Subcutaneous adipose tissue (tissue), 4 donors: ENCODE results near the gene DRC3. TPM values are rescaled to one million over a fixed set of nuclear protein-coding genes. Genes with fewer than 3 reads are reported as not detected.

Experiments used
- total RNA-seq, 4 donors: library from RNA; depleted of rRNA; stranded (reverse); fragments of >200 nt; gene quantifications; one replicate each; pipeline ENCODE4 v1.1.0, GENCODE V29; 2016
- TF ChIP-seq, protein P1 (sequence below): fragments of 450-650 bp; IDR thresholded peaks from one replicate; pipeline ENCODE4 v1.5.1; 2016; ENCODE audit warnings: low read depth, mild to moderate bottlenecking, control low read depth, antibody characterized with exemption, moderate library complexity

The DRC3 gene, protein sequence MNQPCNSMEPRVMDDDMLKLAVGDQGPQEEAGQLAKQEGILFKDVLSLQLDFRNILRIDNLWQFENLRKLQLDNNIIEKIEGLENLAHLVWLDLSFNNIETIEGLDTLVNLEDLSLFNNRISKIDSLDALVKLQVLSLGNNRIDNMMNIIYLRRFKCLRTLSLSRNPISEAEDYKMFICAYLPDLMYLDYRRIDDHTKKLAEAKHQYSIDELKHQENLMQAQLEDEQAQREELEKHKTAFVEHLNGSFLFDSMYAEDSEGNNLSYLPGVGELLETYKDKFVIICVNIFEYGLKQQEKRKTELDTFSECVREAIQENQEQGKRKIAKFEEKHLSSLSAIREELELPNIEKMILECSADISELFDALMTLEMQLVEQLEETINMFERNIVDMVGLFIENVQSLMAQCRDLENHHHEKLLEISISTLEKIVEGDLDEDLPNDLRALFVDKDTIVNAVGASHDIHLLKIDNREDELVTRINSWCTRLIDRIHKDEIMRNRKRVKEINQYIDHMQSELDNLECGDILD
- 1 to 10 TPM in 1 of 4 donors, under 1 TPM in 3; 0.38 to 1.3 (median 0.91) TPM for total RNA-seq

GRCh38 chr17:17972126-17972951 lies at the start of gene DRC3, which contains the start of gene TOM1L2:
Gene DRC3 (plus strand): TSS chr17:17972862. CDS start chr17:17977599, 4,737 bp downstream.
Gene TOM1L2 (minus strand): TSS chr17:17972400. CDS start chr17:17972313, 87 bp downstream.
- TF ChIP-seq, protein P1, sequence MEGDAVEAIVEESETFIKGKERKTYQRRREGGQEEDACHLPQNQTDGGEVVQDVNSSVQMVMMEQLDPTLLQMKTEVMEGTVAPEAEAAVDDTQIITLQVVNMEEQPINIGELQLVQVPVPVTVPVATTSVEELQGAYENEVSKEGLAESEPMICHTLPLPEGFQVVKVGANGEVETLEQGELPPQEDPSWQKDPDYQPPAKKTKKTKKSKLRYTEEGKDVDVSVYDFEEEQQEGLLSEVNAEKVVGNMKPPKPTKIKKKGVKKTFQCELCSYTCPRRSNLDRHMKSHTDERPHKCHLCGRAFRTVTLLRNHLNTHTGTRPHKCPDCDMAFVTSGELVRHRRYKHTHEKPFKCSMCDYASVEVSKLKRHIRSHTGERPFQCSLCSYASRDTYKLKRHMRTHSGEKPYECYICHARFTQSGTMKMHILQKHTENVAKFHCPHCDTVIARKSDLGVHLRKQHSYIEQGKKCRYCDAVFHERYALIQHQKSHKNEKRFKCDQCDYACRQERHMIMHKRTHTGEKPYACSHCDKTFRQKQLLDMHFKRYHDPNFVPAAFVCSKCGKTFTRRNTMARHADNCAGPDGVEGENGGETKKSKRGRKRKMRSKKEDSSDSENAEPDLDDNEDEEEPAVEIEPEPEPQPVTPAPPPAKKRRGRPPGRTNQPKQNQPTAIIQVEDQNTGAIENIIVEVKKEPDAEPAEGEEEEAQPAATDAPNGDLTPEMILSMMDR = no peak

DNA sequence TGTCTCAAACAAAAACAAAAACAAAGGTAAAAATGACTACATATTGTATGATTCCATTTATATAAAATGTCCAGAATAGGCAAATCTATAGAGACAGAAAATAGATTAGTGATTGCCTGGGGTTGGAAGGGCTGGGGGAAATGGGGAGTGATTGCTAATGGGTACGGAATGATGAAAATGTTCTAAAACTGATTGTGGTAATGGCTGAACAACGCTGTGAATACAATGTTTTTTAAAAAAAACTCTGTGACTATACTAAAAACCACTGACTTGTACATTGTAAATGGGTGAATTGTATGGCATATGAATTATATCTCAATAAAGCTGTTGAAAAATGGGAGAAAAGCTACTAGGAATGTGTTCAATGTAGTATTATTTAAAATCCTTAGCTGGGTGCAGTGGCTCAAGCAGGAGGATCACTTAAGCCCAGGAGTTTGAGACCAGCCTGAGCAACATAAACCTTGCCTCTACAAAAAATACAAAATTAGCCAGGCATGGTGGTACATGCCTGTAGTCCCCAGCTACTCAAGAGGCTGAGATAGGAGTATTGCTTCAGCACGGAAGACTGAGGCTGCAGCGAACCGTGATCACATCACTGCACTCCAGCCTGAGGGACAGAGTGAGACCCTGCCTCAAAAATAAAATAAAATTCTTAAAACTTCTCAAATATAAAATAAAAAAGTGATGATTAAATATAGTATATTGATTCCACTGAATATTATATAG lies 48.4 kb upstream of the DRC3 start:
- TF ChIP-seq, protein P1 = no peak

- TF ChIP-seq, protein P1 = no peak
Measured at GRCh38 chr17:17924857-17925250, 47.8 kb upstream of the DRC3 start.

DNA sequence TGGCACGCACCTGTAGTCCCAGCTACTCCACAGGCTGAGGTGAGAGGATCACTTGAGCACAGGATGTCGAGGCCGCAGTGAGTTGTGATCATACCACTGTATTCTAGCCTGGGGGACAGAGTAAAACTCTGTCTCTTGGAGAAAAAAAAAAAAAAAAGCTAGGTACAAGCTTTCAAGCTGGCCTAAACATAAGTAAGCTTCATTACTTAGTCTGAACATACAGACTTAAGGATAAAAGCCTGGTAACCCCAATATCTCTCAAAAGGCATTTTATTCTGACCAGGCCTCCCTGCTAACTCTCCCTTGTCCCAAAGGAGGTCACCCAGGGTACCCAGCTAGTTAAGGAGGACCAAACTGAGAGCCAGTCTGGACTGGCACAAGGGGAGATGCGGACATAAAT lies 46.6 kb upstream of the DRC3 start:
- TF ChIP-seq, protein P1 = no peak

DNA sequence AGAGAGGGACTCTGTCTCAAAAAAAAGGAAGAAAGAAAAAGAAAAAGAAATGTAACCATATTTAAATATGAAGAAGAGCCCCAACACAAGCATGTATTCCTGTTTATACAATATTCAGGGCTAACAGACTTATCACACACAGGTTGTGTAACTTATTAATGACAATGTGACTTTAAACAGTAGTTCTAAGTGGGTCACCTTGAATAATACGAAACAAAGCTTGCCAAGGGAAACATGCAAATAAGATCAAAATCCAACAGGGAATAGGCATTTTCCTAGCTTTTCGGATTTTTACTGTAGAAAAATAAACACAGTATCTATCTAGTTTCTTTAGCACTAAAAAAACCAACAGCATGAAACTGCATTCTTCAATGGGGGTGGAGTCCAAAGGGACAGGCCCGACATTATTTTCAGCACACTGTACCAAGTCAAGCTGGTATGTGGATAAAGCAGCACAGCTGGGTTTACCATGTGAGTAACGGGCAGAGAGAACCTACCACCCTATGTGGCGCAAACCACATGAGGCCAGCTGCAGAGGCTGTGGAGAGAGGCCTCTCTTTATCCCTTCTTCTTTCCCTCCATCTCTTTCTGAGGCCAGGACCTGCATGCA lies 45.7 kb upstream of the DRC3 start:
- TF ChIP-seq, protein P1 = no peak

DNA sequence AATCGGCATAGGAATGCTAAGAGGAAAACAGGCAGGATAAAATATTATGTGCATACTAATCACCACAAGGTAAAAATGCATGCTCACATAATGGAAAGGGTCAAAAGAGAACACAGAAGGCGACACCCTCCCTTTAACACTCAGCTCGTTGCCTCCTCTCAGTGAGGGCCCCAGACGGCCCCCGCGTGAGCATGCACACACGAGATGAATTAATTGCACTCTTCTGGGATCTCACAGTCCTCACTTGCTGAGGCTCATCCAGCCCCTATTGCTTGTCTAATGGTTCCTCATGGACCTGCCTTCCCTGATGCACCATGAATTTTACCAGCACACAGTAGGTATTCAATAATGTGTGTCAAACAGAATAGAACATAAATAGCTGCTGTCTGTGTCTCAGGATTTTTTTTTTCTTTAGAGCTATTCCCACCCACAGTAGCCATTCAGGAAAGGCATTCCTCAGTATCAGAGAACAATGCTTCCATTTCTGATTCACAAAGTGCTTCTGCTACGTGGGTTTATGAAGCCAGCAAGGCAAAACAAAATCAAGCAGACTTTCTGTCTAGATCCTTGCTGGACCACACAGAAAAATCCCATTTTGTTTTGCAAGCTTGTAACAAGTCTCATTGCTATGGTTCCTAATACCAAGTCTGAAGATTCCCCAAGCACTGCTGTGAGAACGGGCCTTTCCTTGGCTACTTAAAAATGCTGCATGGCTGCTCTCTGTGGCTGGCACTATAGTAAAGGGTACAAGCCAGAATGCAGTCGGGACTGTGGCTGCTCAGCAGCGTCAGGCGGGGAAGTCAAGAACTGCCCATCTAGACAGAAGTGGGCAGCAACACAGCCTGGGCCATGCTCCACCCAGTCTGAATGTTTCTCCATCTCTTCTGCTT lies 44.0 kb upstream of the DRC3 start:
- TF ChIP-seq, protein P1 = no peak
